Stomach (tissue), 9 donors: ENCODE data around the gene STK24. TPM values are rescaled to one million over a fixed set of nuclear protein-coding genes. Genes with fewer than 3 reads are reported as not detected.
A peak's percentile ranks its signal among the peaks of the same experiment; 100 is the strongest.

ENCODE experiments used
- DNase-seq, 2 donors: peaks; one replicate each; pipeline versions ENCODE4 v3.0.0 to v3.0.0-alpha.2; 2013 to 2019
- H3K27ac ChIP-seq, 5 donors: fragments of 200-600 bp in 4 of 5; sonication (generic) in 4 of 5; one replicate each; pipeline ENCODE4 v1.5.1; 2013 to 2019; ENCODE audit warnings: mild to moderate bottlenecking in 1 of 5, moderate library complexity in 1 of 5
- H3K27me3 ChIP-seq, 3 donors: fragments of 200-600 bp; sonication (generic); one replicate each; pipeline ENCODE4 v1.5.1; 2017 to 2019; ENCODE audit warnings: mixed run types in 1 of 3
- H3K36me3 ChIP-seq, 4 donors: fragments of 200-600 bp; sonication (generic); 1 replicate in 3 of 4; 2 replicates in 1 of 4; pipeline ENCODE4 v1.5.1; 2016 to 2019
- H3K4me1 ChIP-seq, 4 donors: fragments of 200-600 bp; sonication (generic); one replicate each; pipeline ENCODE4 v1.5.1; 2016 to 2019
- H3K4me3 ChIP-seq, 4 donors: fragments of 200-600 bp; sonication (generic) in 3 of 4; one replicate each; pipeline ENCODE4 v1.5.1; 2016 to 2019; ENCODE audit warnings: mild to moderate bottlenecking in 1 of 4
- H3K9me3 ChIP-seq, 4 donors: fragments of 200-600 bp; sonication (generic); one replicate each; pipeline ENCODE4 v1.5.1; 2016 to 2019
- EP300 ChIP-seq: sonication (generic); formaldehyde crosslinking; IDR thresholded peaks from one replicate; pipeline ENCODE4 v1.6.1; 2017; ENCODE audit warnings: antibody characterized with exemption
- POLR2A ChIP-seq, 4 donors: fragments of 450-650 bp; IDR thresholded peaks; one replicate each; pipeline ENCODE4 v1.6.1; 2016; ENCODE audit warnings: antibody characterized with exemption in 4 of 4, control low read depth in 2 of 4, mild to moderate bottlenecking in 1 of 4, moderate library complexity in 1 of 4
- POLR2AphosphoS5 ChIP-seq, 3 donors: sonication (generic); formaldehyde crosslinking; IDR thresholded peaks; one replicate each; pipeline ENCODE4 v1.6.1; 2016; ENCODE audit warnings: antibody characterized with exemption in 3 of 3
- WGBS, 5 donors: extraction: QIAGEN DNeasy Blood & Tissue Kit in 3 of 5; methylation state at CpG; one replicate each; pipeline versions ENCODE4 v1.1.5 to v1.1.7; 2013 to 2018; 5-methylcytosine and 5-hydroxymethylcytosine counted together
- intact Hi-C: fragments of 100-400 bp; cut with DNase I; formaldehyde crosslinking; loops from one replicate; pipeline ENCODE4 v1.15.1; 2023; ENCODE audit warnings: low total_unique reads
- polyA plus RNA-seq, 3 donors: library from polyadenylated mRNA; stranded (reverse); fragments of 200-250 nt; gene quantifications; one replicate each; pipeline ENCODE4 v1.2.3, GENCODE V29; 2013
- total RNA-seq, 5 donors: library from RNA; depleted of rRNA; stranded (reverse); fragments of >200 nt; gene quantifications; one replicate each; pipeline versions ENCODE4 v1.1.0 to v1.2.3, GENCODE V29; 2014 to 2016
- TF ChIP-seq, protein P1 (sequence below), 7 experiments: fragments of 450-650 bp in 4 of 7; fragments of 200-600 bp in 3 of 7; sonication (generic) in 3 of 7; IDR thresholded peaks; one replicate each; pipeline ENCODE4 v1.5.1; 2016 to 2019; ENCODE audit warnings: antibody characterized with exemption in 7 of 7, control low read depth in 2 of 7, mild to moderate bottlenecking in 1 of 7
- donor health status: healthy with polysubstance abuse.
- donor health status: Bipolar disorder and iron deficiency.
- donor health status: healthy.

The STK24 gene
- total and polyA plus RNA-seq, 8 donors: 33.0 to 139 (median 59.5) TPM

GRCh38 chr13:98482476-98483444, 94.1 kb downstream of the STK24 start:
- Histone ChIP-seq H3K9me3 (no peaks in the 10 kb centered on the region), H3K4me3 (peak overlapping the region in 1 of 4 donors; percentile 1), H3K4me1 (peaks cover 60 to 80% (median 76%) of the 10 kb centered on the region in 4 donors), H3K27me3 (no peaks in the 10 kb centered on the region), H3K27ac (peak overlapping the region; percentile 66 to 94 (median 90)), H3K36me3 (peaks cover 0 to 10% (median 0%) of the 10 kb centered on the region in 4 donors)
- no peak for TF ChIP-seq EP300
- TF ChIP-seq POLR2AphosphoS5 (IDR thresholded peaks at IDR 0.05): peak; percentile 29 to 71 (median 63)
- peak; percentile 78 to 87 for DNase-seq
- intact Hi-C loops: no loop called here
- WGBS, 5 donors: 29 to 44% (median 42%) methylated on average over 21 to 28 of the region's 28 CpGs

DNA sequence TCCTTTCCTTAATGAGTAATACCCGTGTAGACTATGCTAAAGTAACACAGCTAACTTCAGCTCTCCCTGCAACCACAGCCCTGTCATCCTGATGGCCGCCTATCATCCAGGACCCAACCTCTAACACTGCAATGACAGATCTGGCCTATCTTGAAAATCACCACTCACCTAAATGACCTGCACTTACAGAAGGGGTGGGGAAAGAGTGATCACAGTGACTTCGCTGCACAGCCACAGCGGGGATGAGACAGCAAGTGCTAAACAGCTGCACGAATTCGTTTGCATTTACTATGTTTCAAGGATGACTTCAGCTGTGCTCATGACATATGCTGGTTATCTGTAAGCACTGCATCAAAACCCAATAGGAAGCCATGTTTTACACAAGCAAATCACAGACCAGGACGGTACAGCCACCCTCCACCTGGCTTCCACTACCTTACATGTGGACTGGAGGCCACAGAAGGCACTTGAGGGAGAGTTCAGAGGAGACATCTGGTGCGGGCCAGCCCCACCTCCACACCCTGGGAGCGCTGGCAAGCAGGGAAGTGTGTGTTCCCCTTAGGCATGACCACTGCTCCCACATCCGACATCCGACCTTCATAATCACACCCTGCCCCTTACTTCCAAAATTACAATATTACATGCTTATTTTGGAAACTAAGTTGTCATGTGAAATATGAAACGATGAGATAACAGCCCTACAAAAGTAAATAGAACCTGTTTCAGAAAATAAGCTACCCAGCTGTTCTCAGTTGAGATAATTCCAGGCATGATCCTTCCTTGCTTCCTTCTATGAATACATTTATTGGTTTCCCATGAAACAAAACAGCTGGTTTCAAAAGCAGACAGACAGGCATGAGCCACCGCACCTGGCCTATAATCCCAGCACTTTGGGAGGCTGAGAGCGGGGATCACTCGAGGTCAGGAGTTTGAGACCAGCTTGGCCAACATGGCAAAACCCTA, 95.7 kb downstream of the STK24 start:
- TF ChIP-seq POLR2AphosphoS5 (IDR thresholded peaks at IDR 0.05) (no peak), EP300 (no peak), POLR2A (IDR thresholded peaks at IDR 0.05) (no peak)
- TF ChIP-seq, protein P1, sequence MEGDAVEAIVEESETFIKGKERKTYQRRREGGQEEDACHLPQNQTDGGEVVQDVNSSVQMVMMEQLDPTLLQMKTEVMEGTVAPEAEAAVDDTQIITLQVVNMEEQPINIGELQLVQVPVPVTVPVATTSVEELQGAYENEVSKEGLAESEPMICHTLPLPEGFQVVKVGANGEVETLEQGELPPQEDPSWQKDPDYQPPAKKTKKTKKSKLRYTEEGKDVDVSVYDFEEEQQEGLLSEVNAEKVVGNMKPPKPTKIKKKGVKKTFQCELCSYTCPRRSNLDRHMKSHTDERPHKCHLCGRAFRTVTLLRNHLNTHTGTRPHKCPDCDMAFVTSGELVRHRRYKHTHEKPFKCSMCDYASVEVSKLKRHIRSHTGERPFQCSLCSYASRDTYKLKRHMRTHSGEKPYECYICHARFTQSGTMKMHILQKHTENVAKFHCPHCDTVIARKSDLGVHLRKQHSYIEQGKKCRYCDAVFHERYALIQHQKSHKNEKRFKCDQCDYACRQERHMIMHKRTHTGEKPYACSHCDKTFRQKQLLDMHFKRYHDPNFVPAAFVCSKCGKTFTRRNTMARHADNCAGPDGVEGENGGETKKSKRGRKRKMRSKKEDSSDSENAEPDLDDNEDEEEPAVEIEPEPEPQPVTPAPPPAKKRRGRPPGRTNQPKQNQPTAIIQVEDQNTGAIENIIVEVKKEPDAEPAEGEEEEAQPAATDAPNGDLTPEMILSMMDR (IDR thresholded peaks at IDR 0.05): no peak
- Histone ChIP-seq H3K36me3 (peaks cover 0 to 10% (median 0%) of the 10 kb centered on the region in 4 donors), H3K27me3 (no peaks in the 10 kb centered on the region), H3K4me3 (no peak overlapping the region), H3K27ac (peak overlapping the region in 4 of 5 donors; percentile 7 to 89 (median 55)), H3K9me3 (no peaks in the 10 kb centered on the region), H3K4me1 (peaks cover 64 to 93% (median 78%) of the 10 kb centered on the region in 4 donors)
- WGBS, 5 donors: 58 to 67% (median 63%) methylated on average over 15 of the region's 15 CpGs
- DNase-seq: no peak
- intact Hi-C loops: no loop called here

DNA sequence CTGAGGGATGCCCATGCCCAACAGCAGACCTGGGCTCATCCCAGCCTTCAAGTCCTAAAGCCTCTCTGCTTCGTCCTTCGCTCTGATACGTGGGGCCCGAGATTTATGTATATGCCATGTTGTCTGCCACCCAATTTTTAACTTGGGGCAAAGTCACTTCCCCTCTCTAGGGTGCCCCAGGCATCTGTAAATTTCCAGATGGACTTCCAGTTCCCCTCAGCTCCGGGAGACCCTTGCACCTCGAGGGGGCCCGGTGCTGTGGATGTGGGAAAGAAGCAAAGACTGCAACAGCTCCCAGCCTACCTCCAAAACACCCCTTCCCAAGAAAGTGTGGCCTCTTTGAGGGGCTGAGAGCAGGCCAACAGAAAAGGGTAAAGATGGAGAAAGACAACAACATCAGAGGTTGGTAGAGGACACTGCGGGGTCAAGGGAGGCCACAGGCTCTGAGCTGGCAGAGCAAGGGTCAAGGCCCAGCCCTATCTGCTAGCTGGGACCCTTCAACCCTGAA, 97.4 kb downstream of the STK24 start:
- no peak overlapping the region for H3K4me3 ChIP-seq
- TF ChIP-seq, protein P1 (IDR thresholded peaks at IDR 0.05): no peak
- TF ChIP-seq POLR2AphosphoS5 (IDR thresholded peaks at IDR 0.05): no peak
- TF ChIP-seq POLR2A (IDR thresholded peaks at IDR 0.05): no peak
- TF ChIP-seq EP300: no peak
- no peak overlapping the region for H3K27ac ChIP-seq
- no peaks in the 10 kb centered on the region for H3K27me3 ChIP-seq
- intact Hi-C loops: no loop called here
- no peaks in the 10 kb centered on the region for H3K9me3 ChIP-seq
- no peak for DNase-seq
- WGBS, 5 donors: 94 to 95% (median 94%) methylated on average over 8 of the region's 8 CpGs
- peaks cover 57 to 90% (median 77%) of the 10 kb centered on the region in 4 donors for H3K4me1 ChIP-seq
- H3K36me3 ChIP-seq: peaks cover 3 to 16% (median 8%) of the 10 kb centered on the region in 4 donors

- TF ChIP-seq POLR2A (IDR thresholded peaks at IDR 0.05) (no peak), POLR2AphosphoS5 (IDR thresholded peaks at IDR 0.05) (no peak), EP300 (no peak)
- TF ChIP-seq, protein P1 (IDR thresholded peaks at IDR 0.05): no peak
- Histone ChIP-seq H3K4me3 (no peak overlapping the region), H3K4me1 (peaks cover 51 to 89% (median 77%) of the 10 kb centered on the region in 4 donors), H3K27me3 (no peaks in the 10 kb centered on the region), H3K27ac (peak overlapping the region in 3 of 5 donors; percentile 20 to 38 (median 23)), H3K36me3 (peaks cover 7 to 26% (median 18%) of the 10 kb centered on the region in 4 donors), H3K9me3 (no peaks in the 10 kb centered on the region)
- intact Hi-C loops: no loop called here
- no peak for DNase-seq
- WGBS, 5 donors: 71 to 89% (median 80%) methylated on average over 15 to 16 of the region's 16 CpGs
Measured at GRCh38 chr13:98478189-98479129, 98.4 kb downstream of the STK24 start.
